SH-SY5Y (cell line): Measurements from ENCODE around the gene TGM3.

Experiments used
- GATA2 ChIP-seq: IDR thresholded peaks from 2 replicates; pipeline ENCODE4 v1.6.1; 2011; ENCODE audit warnings: mild to moderate bottlenecking, low read depth, low read length
- GATA3 ChIP-seq: IDR thresholded peaks from 2 replicates; pipeline ENCODE4 v1.6.1; 2011; ENCODE audit warnings: low read depth, mild to moderate bottlenecking, low read length, moderate library complexity

- TF ChIP-seq GATA2 (no peak), GATA3 (no peak)
Measured at GRCh38 chr20:2252419-2252997, 43.3 kb upstream of the TGM3 start.
